SK-N-SH treated with all-trans-retinoic acid at 6 μM for 48 hours (cell line): ENCODE results near the gene MMADHC.

Experiments used
- ATAC-seq: fragments of 200-7000 bp; cut with Tn5 transposase; 3 replicates; pipeline ENCODE4 v1.9.1; 2020; ENCODE audit warnings: mild to moderate bottlenecking, moderate library complexity
- ARNTL ChIP-seq: fragments of 450-650 bp; formaldehyde crosslinking; IDR thresholded peaks from 2 replicates; pipeline ENCODE4 v1.5.0; 2020; ENCODE audit warnings: low read depth, mild to moderate bottlenecking, moderate library complexity, borderline replicate concordance
- CREB5 ChIP-seq: fragments of 250-450 bp; sonication (Bioruptor Pico); IDR thresholded peaks from 2 replicates; pipeline ENCODE4 v1.5.1; 2020; ENCODE audit warnings: low read depth, mild to moderate bottlenecking, moderate library complexity
- CSDC2 ChIP-seq: fragments of 250-450 bp; sonication (Bioruptor Pico); IDR thresholded peaks from 2 replicates; pipeline ENCODE4 v1.5.0; 2020; ENCODE audit warnings: mild to moderate bottlenecking, moderate library complexity
- CSRNP3 ChIP-seq: fragments of 250-450 bp; sonication (Bioruptor Pico); IDR thresholded peaks from 2 replicates; pipeline ENCODE4 v1.5.1; 2021; ENCODE audit warnings: mild to moderate bottlenecking, moderate library complexity
- GLIS3 ChIP-seq: fragments of 250-450 bp; sonication (Bioruptor Pico); IDR thresholded peaks from 2 replicates; pipeline ENCODE4 v1.5.0; 2020; ENCODE audit warnings: mild to moderate bottlenecking, moderate library complexity
- ISL1 ChIP-seq: fragments of 250-450 bp; sonication (Bioruptor Pico); IDR thresholded peaks from 2 replicates; pipeline ENCODE4 v2.1.2; 2022; ENCODE audit warnings: mild to moderate bottlenecking, moderate library complexity
- PATZ1 ChIP-seq: fragments of 250-450 bp; sonication (Bioruptor Pico); IDR thresholded peaks from 2 replicates; pipeline ENCODE4 v1.8.0; 2020; ENCODE audit warnings: mild to moderate bottlenecking, moderate library complexity, borderline replicate concordance
- PPARA ChIP-seq: fragments of 250-450 bp; sonication (Bioruptor Pico); IDR thresholded peaks from 2 replicates; pipeline ENCODE4 v1.5.0; 2020; ENCODE audit warnings: mild to moderate bottlenecking, borderline replicate concordance
- RARB ChIP-seq: fragments of 250-450 bp; sonication (Bioruptor Pico); IDR thresholded peaks from 2 replicates; pipeline ENCODE4 v1.8.0; 2021; ENCODE audit warnings: mild to moderate bottlenecking, moderate library complexity
- TCF4 ChIP-seq: fragments of 250-450 bp; sonication (Bioruptor Pico); IDR thresholded peaks from 2 replicates; pipeline ENCODE4 v1.8.0; 2021; ENCODE audit warnings: mild to moderate bottlenecking, moderate library complexity, borderline replicate concordance
- ZC3H10 ChIP-seq: fragments of 250-450 bp; sonication (Bioruptor Pico); IDR thresholded peaks from 2 replicates; pipeline ENCODE4 v1.5.1; 2021; ENCODE audit warnings: mild to moderate bottlenecking, moderate library complexity
- ZFP3 ChIP-seq: fragments of 250-450 bp; sonication (Bioruptor Pico); IDR thresholded peaks from 2 replicates; pipeline ENCODE4 v1.5.0; 2020; ENCODE audit warnings: mild to moderate bottlenecking, moderate library complexity
- ZFP30 ChIP-seq: fragments of 450-650 bp; formaldehyde crosslinking; IDR thresholded peaks from 2 replicates; pipeline ENCODE4 v1.5.0; 2022; ENCODE audit warnings: mild to moderate bottlenecking, moderate library complexity
- ZNF565 ChIP-seq: fragments of 450-650 bp; formaldehyde crosslinking; conservative IDR thresholded peaks from 2 replicates; pipeline ENCODE4 v1.5.0; 2020; ENCODE audit warnings: low read depth, mild to moderate bottlenecking, moderate library complexity
- ZNF70 ChIP-seq: fragments of 450-650 bp; formaldehyde crosslinking; IDR thresholded peaks from 2 replicates; pipeline ENCODE4 v1.5.0; 2020; ENCODE audit warnings: mild to moderate bottlenecking, moderate library complexity
- ZNF8 ChIP-seq: fragments of 450-650 bp; formaldehyde crosslinking; IDR thresholded peaks from 2 replicates; pipeline ENCODE4 v1.5.0; 2020; ENCODE audit warnings: mild to moderate bottlenecking, moderate library complexity

MMADHC gene

GRCh38 chr2:149622343-149622742 is 34.8 kb upstream of the MMADHC start:
- no peak for ATAC-seq
- TF ChIP-seq CREB5 (CRISPR knock-in tag): no peak
- no peak for TF ChIP-seq ZNF8
- TF ChIP-seq ZNF565 (CRISPR knock-in tag): no peak

GRCh38 chr2:149617476-149617875 is 29.9 kb upstream of the MMADHC start:
- peak; percentile 79 for ATAC-seq
- no peak for TF ChIP-seq ZNF8
- no peak for TF ChIP-seq ZFP30
- no peak for TF ChIP-seq ZNF70
- TF ChIP-seq ZC3H10 (CRISPR knock-in tag): no peak
- TF ChIP-seq ZFP3 (CRISPR knock-in tag): no peak
- no peak for TF ChIP-seq GLIS3
- no peak for TF ChIP-seq RARB (CRISPR knock-in tag)
- no peak for TF ChIP-seq CREB5 (CRISPR knock-in tag)

- TF ChIP-seq CSDC2 (CRISPR knock-in tag) (no peak; the same call in 1 of the 2 replicates), ISL1 (peak; percentile 65; the same call in 1 of the 2 replicates)
- peak; percentile 50 for ATAC-seq
Observed at GRCh38 chr2:149616681-149617456, 29.3 kb upstream of the MMADHC start.

GRCh38 chr2:149613704-149614103 is 26.1 kb upstream of the MMADHC start:
- TF ChIP-seq ZFP30 (no peak), ZNF8 (no peak), TCF4 (CRISPR knock-in tag) (no peak), ZFP3 (CRISPR knock-in tag) (no peak), ARNTL (CRISPR knock-in tag) (no peak)
- ATAC-seq: no peak

- TF ChIP-seq PPARA (CRISPR knock-in tag) (no peak), PATZ1 (CRISPR knock-in tag) (no peak), CSRNP3 (CRISPR knock-in tag) (no peak), ISL1 (0 out of 2 replicates have a peak, but pooled peaks have one; percentile 49), CSDC2 (CRISPR knock-in tag) (no peak), RARB (CRISPR knock-in tag) (no peak), ZNF70 (no peak), TCF4 (CRISPR knock-in tag) (no peak; the same call in 1 of the 2 replicates)
- ATAC-seq: peak; percentile 79
Observed at GRCh38 chr2:149612122-149612521, 24.5 kb upstream of the MMADHC start.

GRCh38 chr2:149611100-149611820 is 23.7 kb upstream of the MMADHC start:
- TF ChIP-seq GLIS3 (no peak), CSDC2 (CRISPR knock-in tag) (no peak), ZNF565 (CRISPR knock-in tag) (no peak)
- TF ChIP-seq, all 23 proteins: peak for 0
- peak; percentile 87 for ATAC-seq
